Esophagus squamous epithelium (tissue), 5 donors: ENCODE results near the gene ST6GALNAC3. TPM values are rescaled to one million over a fixed set of nuclear protein-coding genes. Genes with fewer than 3 reads are reported as not detected.

ENCODE experiments used
- DNase-seq: peaks from one replicate; lab custom pipeline; 2025; lab: John Stamatoyannopoulos, UW
- H3K27ac ChIP-seq, 4 donors: fragments of 200-600 bp; sonication (generic); one replicate each; pipeline ENCODE4 v1.5.1; 2016 to 2019; ENCODE audit warnings: mild to moderate bottlenecking in 1 of 4
- H3K27me3 ChIP-seq, 4 donors: fragments of 200-600 bp; sonication (generic); 1 replicate in 3 of 4; 2 replicates in 1 of 4; pipeline versions ENCODE4 v1.5.1 to v1.6.0; 2017 to 2021; ENCODE audit warnings: antibody characterized with exemption in 1 of 4
- H3K36me3 ChIP-seq, 3 donors: fragments of 200-600 bp; sonication (generic); one replicate each; pipeline ENCODE4 v1.5.1; 2016 to 2019
- H3K4me1 ChIP-seq, 3 donors: fragments of 200-600 bp; sonication (generic); one replicate each; pipeline ENCODE4 v1.5.1; 2017 to 2019
- H3K4me3 ChIP-seq, 4 donors: fragments of 200-600 bp; sonication (generic); 1 replicate in 3 of 4; 2 replicates in 1 of 4; pipeline ENCODE4 v1.5.1; 2016 to 2019; ENCODE audit warnings: mild to moderate bottlenecking in 2 of 4, moderate library complexity in 1 of 4
- H3K9me3 ChIP-seq, 3 donors: fragments of 200-600 bp; sonication (generic); one replicate each; pipeline ENCODE4 v1.5.1; 2016 to 2019
- POLR2A ChIP-seq, 4 donors: fragments of 450-650 bp; IDR thresholded peaks; one replicate each; pipeline ENCODE4 v1.6.1; 2017; ENCODE audit warnings: antibody characterized with exemption in 4 of 4, mild to moderate bottlenecking in 4 of 4, moderate library complexity in 3 of 4
- WGBS, 2 donors: methylation state at CpG; one replicate each; pipeline ENCODE4 v1.1.5; 2018; 5-methylcytosine and 5-hydroxymethylcytosine counted together
- intact Hi-C: fragments of 100-400 bp; cut with DNase I; formaldehyde crosslinking; loops from one replicate; pipeline ENCODE4 v1.15.0; 2022
- total RNA-seq, 4 donors: library from RNA; depleted of rRNA; stranded (reverse); fragments of >200 nt; gene quantifications; one replicate each; pipeline ENCODE4 v1.1.0, GENCODE V29; 2016
- TF ChIP-seq, protein P1 (sequence below), 6 experiments: fragments of 450-650 bp in 4 of 6; fragments of 200-600 bp in 2 of 6; sonication (generic) in 2 of 6; IDR thresholded peaks; one replicate each; pipeline ENCODE4 v1.5.1; 2016 to 2019; ENCODE audit warnings: antibody characterized with exemption in 6 of 6, mild to moderate bottlenecking in 4 of 6, moderate library complexity in 4 of 6
- donor health status: DM: yes; HTN: yes; CAD: no.

Gene ST6GALNAC3
- total RNA-seq, 4 donors from 2014 or later: 0.27 to 4.3 (median 2.2) TPM

DNA sequence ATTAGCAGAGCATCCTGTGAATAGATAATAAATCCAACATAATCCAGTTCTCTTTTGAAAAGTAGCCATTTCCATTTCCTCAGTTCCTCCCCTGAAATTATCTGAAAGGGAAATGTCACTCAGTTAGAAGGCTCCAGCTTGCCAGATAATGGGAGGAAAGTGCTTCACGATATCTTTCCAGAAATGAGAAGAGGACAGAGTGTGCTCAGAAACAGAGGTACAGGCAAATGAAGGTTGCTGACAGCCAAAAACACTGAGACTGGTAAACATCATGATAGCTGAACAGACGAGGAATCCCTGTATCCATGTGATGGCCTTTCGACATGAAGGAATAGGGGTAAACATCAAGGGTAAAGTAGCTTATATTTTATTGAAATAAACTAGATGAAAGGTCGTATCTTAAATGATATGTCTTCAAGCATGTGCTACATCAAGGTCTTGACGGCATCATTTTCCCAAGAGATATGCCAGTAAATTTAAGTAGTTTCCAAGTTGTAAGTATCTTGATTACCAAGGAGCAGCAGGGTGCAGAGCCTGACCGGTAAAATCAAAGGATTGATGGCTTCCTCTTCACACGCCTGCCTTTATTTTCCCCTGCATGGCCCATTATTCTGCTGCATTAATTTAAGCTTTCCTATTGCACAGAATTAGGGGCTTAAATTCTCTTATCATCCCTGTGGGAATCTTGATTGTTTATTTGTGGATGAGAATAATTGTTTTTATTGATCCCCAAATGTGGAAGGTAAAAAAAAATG is 548.4 kb downstream of the ST6GALNAC3 start:
- DNase-seq: no peak
- intact Hi-C loops: no loop called here
- H3K27me3 ChIP-seq: no peaks in the 10 kb centered on the region
- no peaks in the 10 kb centered on the region for H3K4me1 ChIP-seq
- no peaks in the 10 kb centered on the region for H3K36me3 ChIP-seq
- no peak for TF ChIP-seq POLR2A (IDR thresholded peaks at IDR 0.05)
- H3K4me3 ChIP-seq: no peak overlapping the region
- 74 to 79% methylated on average over 7 of the region's 7 CpGs for WGBS, 2 donors
- H3K27ac ChIP-seq: no peak overlapping the region
- no peaks in the 10 kb centered on the region for H3K9me3 ChIP-seq

DNA sequence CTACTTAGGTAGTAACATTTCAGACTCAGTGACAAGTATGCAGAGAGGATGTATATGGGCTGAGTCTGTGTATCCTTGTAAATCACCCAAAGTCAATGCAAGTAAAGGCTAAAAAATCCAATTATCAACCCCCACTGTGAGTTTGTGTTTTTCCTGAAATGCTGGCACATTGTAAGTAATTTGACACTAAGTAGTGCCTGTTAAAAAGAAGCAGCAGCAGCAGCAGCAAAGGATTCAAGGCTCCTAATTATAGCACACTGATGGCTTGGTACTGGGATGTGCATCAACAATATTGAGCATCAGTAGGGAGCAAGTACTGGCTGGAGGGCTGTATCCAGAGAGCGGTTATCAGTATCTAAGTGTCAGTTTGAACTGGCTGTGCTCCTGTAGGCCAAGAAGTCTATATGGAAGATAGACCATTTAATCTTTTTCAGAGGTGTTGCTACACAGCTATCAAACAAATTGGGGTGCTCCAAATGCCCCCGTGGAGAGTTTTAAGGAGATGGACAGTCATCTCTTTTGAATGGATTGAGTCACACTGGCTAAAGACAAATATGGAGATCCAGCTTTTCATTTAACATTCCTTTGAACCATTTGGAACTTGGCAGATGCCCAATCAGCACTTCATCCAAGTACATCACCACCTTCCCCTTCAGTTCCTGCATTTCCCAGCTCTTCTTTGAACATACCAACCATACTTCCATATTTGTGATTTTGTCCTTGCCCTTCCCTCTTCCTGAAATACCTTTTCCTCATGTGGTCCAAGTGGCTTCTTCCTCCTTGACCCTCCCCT is 551.5 kb downstream of the ST6GALNAC3 start:
- H3K27me3 ChIP-seq: no peaks in the 10 kb centered on the region
- intact Hi-C loops: no loop called here
- H3K36me3 ChIP-seq: no peaks in the 10 kb centered on the region
- DNase-seq: no peak
- no peak for TF ChIP-seq POLR2A (IDR thresholded peaks at IDR 0.05)
- TF ChIP-seq, protein P1, sequence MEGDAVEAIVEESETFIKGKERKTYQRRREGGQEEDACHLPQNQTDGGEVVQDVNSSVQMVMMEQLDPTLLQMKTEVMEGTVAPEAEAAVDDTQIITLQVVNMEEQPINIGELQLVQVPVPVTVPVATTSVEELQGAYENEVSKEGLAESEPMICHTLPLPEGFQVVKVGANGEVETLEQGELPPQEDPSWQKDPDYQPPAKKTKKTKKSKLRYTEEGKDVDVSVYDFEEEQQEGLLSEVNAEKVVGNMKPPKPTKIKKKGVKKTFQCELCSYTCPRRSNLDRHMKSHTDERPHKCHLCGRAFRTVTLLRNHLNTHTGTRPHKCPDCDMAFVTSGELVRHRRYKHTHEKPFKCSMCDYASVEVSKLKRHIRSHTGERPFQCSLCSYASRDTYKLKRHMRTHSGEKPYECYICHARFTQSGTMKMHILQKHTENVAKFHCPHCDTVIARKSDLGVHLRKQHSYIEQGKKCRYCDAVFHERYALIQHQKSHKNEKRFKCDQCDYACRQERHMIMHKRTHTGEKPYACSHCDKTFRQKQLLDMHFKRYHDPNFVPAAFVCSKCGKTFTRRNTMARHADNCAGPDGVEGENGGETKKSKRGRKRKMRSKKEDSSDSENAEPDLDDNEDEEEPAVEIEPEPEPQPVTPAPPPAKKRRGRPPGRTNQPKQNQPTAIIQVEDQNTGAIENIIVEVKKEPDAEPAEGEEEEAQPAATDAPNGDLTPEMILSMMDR (IDR thresholded peaks at IDR 0.05): no peak
- 73 to 75% methylated on average over 2 of the region's 2 CpGs for WGBS, 2 donors
- H3K4me1 ChIP-seq: no peaks in the 10 kb centered on the region
- H3K27ac ChIP-seq: no peak overlapping the region
- no peak overlapping the region for H3K4me3 ChIP-seq
- no peaks in the 10 kb centered on the region for H3K9me3 ChIP-seq

DNA sequence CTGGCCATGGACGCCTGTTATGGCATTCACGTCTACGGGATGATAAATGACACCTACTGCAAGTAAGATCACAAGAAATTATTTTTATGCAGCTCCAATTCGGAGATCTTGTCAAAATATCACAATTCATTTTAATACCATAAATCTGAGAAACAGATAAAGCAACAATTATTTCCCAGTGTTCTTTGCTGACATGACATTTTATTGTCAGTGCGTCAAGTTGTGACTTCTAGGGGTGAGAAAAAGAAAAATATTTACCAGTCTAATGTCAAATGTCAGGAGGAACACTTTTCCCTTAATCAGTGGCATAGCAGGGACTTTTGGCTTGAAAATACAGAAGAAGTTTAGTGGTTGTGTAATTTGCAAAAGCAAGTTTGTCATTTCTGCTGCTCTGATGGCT is 553.0 kb downstream of the ST6GALNAC3 start:
- H3K9me3 ChIP-seq: no peaks in the 10 kb centered on the region
- intact Hi-C loops: no loop called here
- H3K36me3 ChIP-seq: no peaks in the 10 kb centered on the region
- no peaks in the 10 kb centered on the region for H3K4me1 ChIP-seq
- H3K4me3 ChIP-seq: no peak overlapping the region
- no peaks in the 10 kb centered on the region for H3K27me3 ChIP-seq
- H3K27ac ChIP-seq: no peak overlapping the region
- 82 to 88% methylated on average over 5 of the region's 5 CpGs for WGBS, 2 donors
- TF ChIP-seq, protein P1 (IDR thresholded peaks at IDR 0.05): no peak
- TF ChIP-seq POLR2A (IDR thresholded peaks at IDR 0.05): no peak
- no peak for DNase-seq

DNA sequence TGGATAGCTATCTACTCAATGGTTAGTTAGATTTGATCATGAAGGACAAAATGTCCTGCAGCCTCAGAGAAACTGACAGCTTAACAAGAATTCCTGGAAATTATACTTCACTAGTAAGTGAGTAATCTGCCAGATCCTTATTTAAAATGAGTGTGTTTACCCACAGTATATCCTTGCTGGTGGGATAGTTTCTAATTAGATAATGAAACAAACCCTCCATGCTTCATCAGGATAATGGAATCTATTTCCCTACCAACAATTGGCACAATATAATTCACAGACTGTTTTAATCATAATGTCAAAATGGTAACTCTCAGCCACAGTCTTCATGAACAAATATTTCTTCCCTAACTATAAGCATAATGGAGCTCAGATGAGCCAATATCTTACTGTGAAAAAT is 553.4 kb downstream of the ST6GALNAC3 start:
- Histone ChIP-seq H3K27me3 (no peaks in the 10 kb centered on the region), H3K4me3 (no peak overlapping the region), H3K27ac (no peak overlapping the region), H3K9me3 (no peaks in the 10 kb centered on the region), H3K36me3 (no peaks in the 10 kb centered on the region), H3K4me1 (no peaks in the 10 kb centered on the region)
- intact Hi-C loops: no loop called here
- DNase-seq: no peak
- TF ChIP-seq, protein P1 (IDR thresholded peaks at IDR 0.05): no peak
- no peak for TF ChIP-seq POLR2A (IDR thresholded peaks at IDR 0.05)

DNA sequence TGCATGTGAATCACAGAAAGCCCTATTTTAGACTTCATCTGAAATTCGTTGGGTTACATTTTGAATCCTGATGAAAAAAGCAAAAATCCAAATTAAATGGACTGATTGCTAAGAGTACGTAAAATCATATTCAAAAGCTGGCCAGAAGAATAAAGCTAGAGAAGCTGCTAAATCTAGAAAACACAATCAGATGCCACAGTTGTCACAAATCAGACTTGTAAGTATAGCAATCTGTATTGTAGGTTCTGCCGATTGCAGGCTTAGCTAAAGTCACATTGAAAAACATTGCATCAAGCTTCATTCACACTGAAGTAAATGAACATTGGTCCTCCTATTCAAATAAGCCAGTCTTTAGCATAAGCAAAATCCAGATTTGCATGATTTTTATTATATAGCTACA is 557.6 kb downstream of the ST6GALNAC3 start:
- no peak for DNase-seq
- Histone ChIP-seq H3K4me1 (no peaks in the 10 kb centered on the region), H3K4me3 (no peak overlapping the region), H3K36me3 (no peaks in the 10 kb centered on the region), H3K27ac (no peak overlapping the region), H3K27me3 (no peaks in the 10 kb centered on the region), H3K9me3 (no peaks in the 10 kb centered on the region)
- TF ChIP-seq, protein P1 (IDR thresholded peaks at IDR 0.05): no peak
- no peak for TF ChIP-seq POLR2A (IDR thresholded peaks at IDR 0.05)
- 74 to 76% methylated on average over 3 of the region's 3 CpGs for WGBS, 2 donors
- intact Hi-C loops: no loop called here
